ENCODE results near the gene COTL1.

Gene COTL1

DNA sequence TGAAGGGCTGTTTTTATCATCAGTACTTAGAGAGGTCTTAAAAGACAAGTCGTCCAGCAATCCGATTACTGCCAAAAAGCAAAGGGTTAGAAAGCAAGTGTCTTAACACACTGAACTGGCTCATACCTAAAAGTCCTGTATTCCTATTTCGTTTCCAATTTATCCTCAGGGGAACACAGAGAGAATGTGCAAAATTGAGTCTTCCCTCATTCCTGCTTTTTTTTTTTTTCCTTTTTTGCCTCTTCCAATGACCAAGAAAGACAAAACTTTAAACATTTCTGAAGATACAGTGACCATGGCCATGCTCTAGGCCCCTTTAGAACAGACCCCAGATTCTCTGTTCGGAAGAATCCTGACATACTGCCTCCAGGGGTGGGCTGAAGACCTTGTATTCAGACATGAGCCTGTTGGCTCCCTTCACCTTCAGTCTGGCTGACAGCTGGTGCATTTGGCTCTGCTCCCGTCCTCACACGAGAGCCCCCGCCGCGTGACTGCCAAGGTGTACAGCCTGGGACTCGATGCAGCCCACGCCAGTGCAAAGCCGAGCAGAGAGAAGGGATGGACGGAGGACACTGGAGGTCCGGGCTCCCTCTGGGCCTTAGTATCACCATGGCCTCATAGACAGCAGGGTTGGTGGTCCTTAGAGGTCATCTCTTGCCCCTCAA lies 47.0 kb downstream of the COTL1 start:
- Histone ChIP-seq H3K79me2 (ENCODE audit: insufficient read depth, low read length) (no peaks in the 10 kb centered on the region), H3K4me1 (ENCODE audit: insufficient read depth, low read length, poor library complexity, severe bottlenecking) (no peaks in the 10 kb centered on the region), H3K27me3 (ENCODE audit: insufficient read depth, low read length, poor library complexity, severe bottlenecking) (no peaks in the 10 kb centered on the region), H3K36me3 (ENCODE audit: insufficient read depth, low read length) (no peaks in the 10 kb centered on the region), H3K9ac (ENCODE audit: low read depth, low read length, poor library complexity, severe bottlenecking) (no peak overlapping the region), H3K4me3 (ENCODE audit: low read length, poor library complexity, severe bottlenecking) (no peak overlapping the region), H3K9me2 (replicated peaks; ENCODE audit: low read depth, low read length) (no peaks in the 10 kb centered on the region), H2AFZ (ENCODE audit: low read length) (no peak overlapping the region), H3K9me3 (ENCODE audit: insufficient read depth, low read depth, low read length) (no peaks in the 10 kb centered on the region), H3K4me2 (ENCODE audit: low read depth, low read length, poor library complexity, severe bottlenecking) (no peak overlapping the region), H4K20me1 (ENCODE audit: insufficient read depth, low read length, poor library complexity, severe bottlenecking) (no peaks in the 10 kb centered on the region), H3F3A (ENCODE audit: low read depth) (no peaks in the 10 kb centered on the region)
- TF ChIP-seq, protein P1, sequence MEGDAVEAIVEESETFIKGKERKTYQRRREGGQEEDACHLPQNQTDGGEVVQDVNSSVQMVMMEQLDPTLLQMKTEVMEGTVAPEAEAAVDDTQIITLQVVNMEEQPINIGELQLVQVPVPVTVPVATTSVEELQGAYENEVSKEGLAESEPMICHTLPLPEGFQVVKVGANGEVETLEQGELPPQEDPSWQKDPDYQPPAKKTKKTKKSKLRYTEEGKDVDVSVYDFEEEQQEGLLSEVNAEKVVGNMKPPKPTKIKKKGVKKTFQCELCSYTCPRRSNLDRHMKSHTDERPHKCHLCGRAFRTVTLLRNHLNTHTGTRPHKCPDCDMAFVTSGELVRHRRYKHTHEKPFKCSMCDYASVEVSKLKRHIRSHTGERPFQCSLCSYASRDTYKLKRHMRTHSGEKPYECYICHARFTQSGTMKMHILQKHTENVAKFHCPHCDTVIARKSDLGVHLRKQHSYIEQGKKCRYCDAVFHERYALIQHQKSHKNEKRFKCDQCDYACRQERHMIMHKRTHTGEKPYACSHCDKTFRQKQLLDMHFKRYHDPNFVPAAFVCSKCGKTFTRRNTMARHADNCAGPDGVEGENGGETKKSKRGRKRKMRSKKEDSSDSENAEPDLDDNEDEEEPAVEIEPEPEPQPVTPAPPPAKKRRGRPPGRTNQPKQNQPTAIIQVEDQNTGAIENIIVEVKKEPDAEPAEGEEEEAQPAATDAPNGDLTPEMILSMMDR (conservative IDR thresholded peaks at IDR 0.05; ENCODE audit: low read length): no peak
- TF ChIP-seq EZH2phosphoT487 (IDR thresholded peaks at IDR 0.05; ENCODE audit: borderline replicate concordance): no peak

DNA sequence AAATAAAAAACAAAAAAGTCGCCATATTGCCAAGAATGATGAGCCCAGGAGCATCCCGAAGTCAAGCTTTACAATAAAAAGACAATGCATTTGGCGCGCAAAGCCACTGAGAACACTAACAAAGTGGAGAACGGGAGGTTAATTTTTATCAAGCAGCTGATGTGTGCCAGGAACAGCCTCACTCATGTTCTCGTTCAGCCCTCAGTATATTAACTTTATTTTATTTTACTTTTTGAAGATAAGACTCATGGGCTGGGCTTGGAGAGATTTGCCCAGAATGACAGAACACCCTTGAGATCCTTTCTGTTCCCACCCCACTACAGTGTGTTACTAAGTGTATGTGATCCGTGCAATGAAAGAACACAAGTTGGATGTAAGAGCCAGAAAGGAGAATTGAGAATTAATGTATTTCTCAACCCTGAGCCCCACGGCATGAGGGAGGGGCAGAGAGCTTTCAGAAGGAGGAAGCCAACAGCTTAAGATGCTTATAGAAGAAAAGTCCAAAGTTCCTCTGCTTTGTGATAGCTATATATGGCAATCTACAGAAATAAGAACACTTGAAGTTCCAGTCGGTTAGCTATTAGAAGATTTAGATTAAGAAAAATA lies 48.4 kb downstream of the COTL1 start:
- H3K27me3 ChIP-seq (ENCODE audit: insufficient read depth, low read length, poor library complexity, severe bottlenecking): no peaks in the 10 kb centered on the region
- no peak for TF ChIP-seq EZH2phosphoT487 (IDR thresholded peaks at IDR 0.05; ENCODE audit: borderline replicate concordance)
- TF ChIP-seq, protein P1 (conservative IDR thresholded peaks at IDR 0.05; ENCODE audit: low read length): no peak
- H3K9me2 ChIP-seq (replicated peaks; ENCODE audit: low read depth, low read length): no peaks in the 10 kb centered on the region
- no peak overlapping the region for H2AFZ ChIP-seq (ENCODE audit: low read length)
- H4K20me1 ChIP-seq (ENCODE audit: insufficient read depth, low read length, poor library complexity, severe bottlenecking): no peaks in the 10 kb centered on the region
- H3K4me3 ChIP-seq (ENCODE audit: low read length, poor library complexity, severe bottlenecking): no peak overlapping the region
- H3K79me2 ChIP-seq (ENCODE audit: insufficient read depth, low read length): no peaks in the 10 kb centered on the region
- H3K4me2 ChIP-seq (ENCODE audit: low read depth, low read length, poor library complexity, severe bottlenecking): no peak overlapping the region
- H3F3A ChIP-seq (ENCODE audit: low read depth): no peaks in the 10 kb centered on the region
- H3K9me3 ChIP-seq (ENCODE audit: insufficient read depth, low read depth, low read length): no peaks in the 10 kb centered on the region
- no peaks in the 10 kb centered on the region for H3K4me1 ChIP-seq (ENCODE audit: insufficient read depth, low read length, poor library complexity, severe bottlenecking)
- H3K36me3 ChIP-seq (ENCODE audit: insufficient read depth, low read length): no peaks in the 10 kb centered on the region
- no peak overlapping the region for H3K9ac ChIP-seq (ENCODE audit: low read depth, low read length, poor library complexity, severe bottlenecking)

DNA sequence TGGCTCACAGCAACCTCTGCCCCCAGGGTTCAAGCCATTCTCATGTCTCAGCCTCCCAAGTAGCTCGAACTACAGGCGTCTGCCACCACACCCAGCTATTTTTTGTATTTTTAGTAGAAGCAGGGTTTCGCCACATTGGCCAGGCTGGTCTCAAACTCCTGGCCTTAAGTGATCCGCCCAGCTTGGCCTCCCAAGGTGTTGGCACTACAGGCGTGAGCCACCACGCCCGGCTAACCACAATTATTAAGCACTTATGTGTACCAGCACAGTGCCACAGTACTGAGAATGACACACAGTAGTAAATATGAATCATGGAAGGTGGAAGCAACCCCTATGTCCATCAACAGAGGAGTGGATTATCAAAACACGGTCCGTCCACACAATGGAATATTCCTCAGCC lies 49.8 kb downstream of the COTL1 start:
- Histone ChIP-seq H2AFZ (ENCODE audit: low read length) (no peak overlapping the region), H3K79me2 (ENCODE audit: insufficient read depth, low read length) (no peaks in the 10 kb centered on the region), H3K4me1 (ENCODE audit: insufficient read depth, low read length, poor library complexity, severe bottlenecking) (no peaks in the 10 kb centered on the region), H3K4me3 (ENCODE audit: low read length, poor library complexity, severe bottlenecking) (no peak overlapping the region), H3K4me2 (ENCODE audit: low read depth, low read length, poor library complexity, severe bottlenecking) (no peak overlapping the region), H3K9me3 (ENCODE audit: insufficient read depth, low read depth, low read length) (no peaks in the 10 kb centered on the region), H3K9ac (ENCODE audit: low read depth, low read length, poor library complexity, severe bottlenecking) (no peak overlapping the region), H3K27me3 (ENCODE audit: insufficient read depth, low read length, poor library complexity, severe bottlenecking) (no peaks in the 10 kb centered on the region), H3K9me2 (replicated peaks; ENCODE audit: low read depth, low read length) (no peaks in the 10 kb centered on the region), H3F3A (ENCODE audit: low read depth) (no peaks in the 10 kb centered on the region), H3K36me3 (ENCODE audit: insufficient read depth, low read length) (no peaks in the 10 kb centered on the region), H4K20me1 (ENCODE audit: insufficient read depth, low read length, poor library complexity, severe bottlenecking) (no peaks in the 10 kb centered on the region)
- TF ChIP-seq, protein P1 (conservative IDR thresholded peaks at IDR 0.05; ENCODE audit: low read length): no peak
- TF ChIP-seq EZH2phosphoT487 (IDR thresholded peaks at IDR 0.05; ENCODE audit: borderline replicate concordance): no peak

Data from Loucy (cell line).